Measurements from ENCODE around the gene LRRC4C. TPM values are rescaled to one million over a fixed set of nuclear protein-coding genes. Genes with fewer than 3 reads are reported as not detected.
A peak's percentile ranks its signal among the peaks of the same experiment; 100 is the strongest.

Gene LRRC4C
- total and polyA plus RNA-seq, 10 of the 15 experiments (the other 5 are each of a cell fraction or from before 2014, with no cell fraction given), result 1.5 TPM; not detected in 9

- peak; percentile 87; the same call in 1 of the 2 replicates for TF ChIP-seq ZBED1 (IDR thresholded peaks at IDR 0.05; ENCODE audit: borderline replicate concordance)
- peak; percentile 57; the same call in 1 of the 2 replicates for TF ChIP-seq IRF4 (IDR thresholded peaks at IDR 0.05; ENCODE audit: low read depth, low read length)
- TF ChIP-seq NFYA (IDR thresholded peaks at IDR 0.05; ENCODE audit: borderline replicate concordance, low read depth, low read length), result no peak
- TF ChIP-seq RFX5 (IDR thresholded peaks at IDR 0.05; ENCODE audit: low read depth, low read length), result no peak
- peak; percentile 89; the same call in 1 of the 2 replicates for TF ChIP-seq FOXM1 (IDR thresholded peaks at IDR 0.05; ENCODE audit: low read depth, low read length)
- TF ChIP-seq ZNF274 (IDR thresholded peaks at IDR 0.05; ENCODE audit: insufficient read depth, insufficient read length), result no peak
- TF ChIP-seq BCL11A (IDR thresholded peaks at IDR 0.05; ENCODE audit: low read depth, low read length), result peak; percentile 73; the same call in 1 of the 2 replicates
- no peak for TF ChIP-seq KAT2A (conservative IDR thresholded peaks at IDR 0.05; ENCODE audit: control insufficient read depth, low read depth, low read length)
- peak; percentile 62; the same call in 1 of the 2 replicates for TF ChIP-seq TCF3 (IDR thresholded peaks at IDR 0.05; ENCODE audit: borderline replicate concordance, insufficient read depth, low read depth, low read length)
- TF ChIP-seq GABPA (IDR thresholded peaks at IDR 0.05; ENCODE audit: low read depth), result 0 out of 2 replicates have a peak, but pooled peaks have one; percentile 19
- 0 out of 2 replicates have a peak, but pooled peaks have one; percentile 47 for TF ChIP-seq GATAD2B (conservative IDR thresholded peaks at IDR 0.05; ENCODE audit: low read depth)
- TF ChIP-seq MEF2A (IDR thresholded peaks at IDR 0.05; ENCODE audit: insufficient read depth, low read depth, low read length), result peak; percentile 81
- TF ChIP-seq BHLHE40 (IDR thresholded peaks at IDR 0.05; ENCODE audit: borderline replicate concordance in 1 of 2, low read depth in 2 of 2, low read length in 1 of 2), result peak; percentile 29 to 42; a peak in 1 of 4 replicates
- no peak for TF ChIP-seq MTA3 (IDR thresholded peaks at IDR 0.05; ENCODE audit: borderline replicate concordance, low read length)
- TF ChIP-seq STAT3 (IDR thresholded peaks at IDR 0.05; ENCODE audit: low read depth, low read length), result no peak
- peak; percentile 89 for TF ChIP-seq IKZF1 (conservative IDR thresholded peaks at IDR 0.05)
- peak; percentile 87 for TF ChIP-seq NFIC (IDR thresholded peaks at IDR 0.05; ENCODE audit: low read depth, low read length)
- TF ChIP-seq CREM (IDR thresholded peaks at IDR 0.05; ENCODE audit: low read depth), result peak; percentile 64; the same call in 1 of the 2 replicates
- peak; percentile 92 for TF ChIP-seq TBL1XR1 (IDR thresholded peaks at IDR 0.05; ENCODE audit: low read depth, low read length)
- TF ChIP-seq, protein P1, sequence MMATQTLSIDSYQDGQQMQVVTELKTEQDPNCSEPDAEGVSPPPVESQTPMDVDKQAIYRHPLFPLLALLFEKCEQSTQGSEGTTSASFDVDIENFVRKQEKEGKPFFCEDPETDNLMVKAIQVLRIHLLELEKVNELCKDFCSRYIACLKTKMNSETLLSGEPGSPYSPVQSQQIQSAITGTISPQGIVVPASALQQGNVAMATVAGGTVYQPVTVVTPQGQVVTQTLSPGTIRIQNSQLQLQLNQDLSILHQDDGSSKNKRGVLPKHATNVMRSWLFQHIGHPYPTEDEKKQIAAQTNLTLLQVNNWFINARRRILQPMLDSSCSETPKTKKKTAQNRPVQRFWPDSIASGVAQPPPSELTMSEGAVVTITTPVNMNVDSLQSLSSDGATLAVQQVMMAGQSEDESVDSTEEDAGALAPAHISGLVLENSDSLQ (IDR thresholded peaks at IDR 0.05), result no peak
- no peak for TF ChIP-seq ZNF207 (IDR thresholded peaks at IDR 0.05; ENCODE audit: borderline replicate concordance)
- no peak for TF ChIP-seq KDM1A (IDR thresholded peaks at IDR 0.05; ENCODE audit: borderline replicate concordance)
- no peak for TF ChIP-seq ZZZ3 (IDR thresholded peaks at IDR 0.05; ENCODE audit: control insufficient read depth, insufficient read length, low read depth)
- no peak for TF ChIP-seq FOXK2 (IDR thresholded peaks at IDR 0.05)
- TF ChIP-seq HCFC1 (IDR thresholded peaks at IDR 0.05; ENCODE audit: low read length), result no peak
- 0 out of 2 replicates have a peak, but pooled peaks have one; percentile 32 for TF ChIP-seq NKRF (conservative IDR thresholded peaks at IDR 0.05)
- TF ChIP-seq HSF1 (IDR thresholded peaks at IDR 0.05; ENCODE audit: low read depth, low read length), result no peak
- TF ChIP-seq ZNF24 (IDR thresholded peaks at IDR 0.05), result no peak
Observed at GRCh38 chr11:41309111-41309522, 150.3 kb downstream of the LRRC4C start (continued).
